Measurements from ENCODE around the gene FOXA3.

The FOXA3 gene

DNA sequence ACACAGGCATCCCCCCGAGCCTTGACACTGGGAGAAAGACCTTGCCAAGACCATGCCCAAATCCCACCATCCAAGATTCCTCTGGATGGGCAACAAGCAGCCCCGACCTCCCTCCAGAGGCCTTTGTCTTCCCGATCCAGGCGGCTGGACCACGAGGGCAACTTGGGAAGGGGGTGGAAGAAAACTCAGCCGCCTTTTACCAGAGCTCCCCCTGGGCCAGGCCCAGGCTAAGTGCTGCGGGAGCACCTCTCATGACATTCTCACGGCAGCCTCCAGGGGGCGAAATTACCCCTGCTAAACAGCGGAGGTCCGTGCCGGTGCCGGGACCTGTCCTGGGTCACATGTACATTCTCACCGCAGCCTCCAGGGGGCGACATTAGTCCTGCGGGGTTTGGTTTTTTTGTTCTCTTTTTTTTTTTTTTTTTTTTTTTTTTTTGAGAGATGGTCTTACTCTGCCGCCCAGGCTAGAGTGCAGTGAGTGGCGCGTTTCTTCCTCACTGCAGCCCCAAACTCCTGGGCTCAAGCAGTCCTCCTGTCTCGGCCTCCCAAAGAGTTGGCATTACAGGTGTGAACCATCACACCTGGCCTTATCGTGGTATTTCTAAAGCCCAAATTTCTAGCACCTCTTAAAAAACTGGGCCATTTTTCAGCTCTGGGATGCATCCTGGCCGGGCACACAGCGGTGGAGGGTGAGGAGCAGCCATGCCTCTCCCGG lies 47.0 kb upstream of the FOXA3 start:
- TF ChIP-seq, protein P1, sequence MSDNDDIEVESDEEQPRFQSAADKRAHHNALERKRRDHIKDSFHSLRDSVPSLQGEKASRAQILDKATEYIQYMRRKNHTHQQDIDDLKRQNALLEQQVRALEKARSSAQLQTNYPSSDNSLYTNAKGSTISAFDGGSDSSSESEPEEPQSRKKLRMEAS (IDR thresholded peaks at IDR 0.05; ENCODE audit: low read depth, low read length): peak; percentile 99
- TF ChIP-seq POLR2A (IDR thresholded peaks at IDR 0.05; ENCODE audit: extremely low read depth, insufficient read length): peak; percentile 34
- TF ChIP-seq MYC (IDR thresholded peaks at IDR 0.05; ENCODE audit: low read depth, low read length): peak; percentile 97
- TF ChIP-seq, protein P2, sequence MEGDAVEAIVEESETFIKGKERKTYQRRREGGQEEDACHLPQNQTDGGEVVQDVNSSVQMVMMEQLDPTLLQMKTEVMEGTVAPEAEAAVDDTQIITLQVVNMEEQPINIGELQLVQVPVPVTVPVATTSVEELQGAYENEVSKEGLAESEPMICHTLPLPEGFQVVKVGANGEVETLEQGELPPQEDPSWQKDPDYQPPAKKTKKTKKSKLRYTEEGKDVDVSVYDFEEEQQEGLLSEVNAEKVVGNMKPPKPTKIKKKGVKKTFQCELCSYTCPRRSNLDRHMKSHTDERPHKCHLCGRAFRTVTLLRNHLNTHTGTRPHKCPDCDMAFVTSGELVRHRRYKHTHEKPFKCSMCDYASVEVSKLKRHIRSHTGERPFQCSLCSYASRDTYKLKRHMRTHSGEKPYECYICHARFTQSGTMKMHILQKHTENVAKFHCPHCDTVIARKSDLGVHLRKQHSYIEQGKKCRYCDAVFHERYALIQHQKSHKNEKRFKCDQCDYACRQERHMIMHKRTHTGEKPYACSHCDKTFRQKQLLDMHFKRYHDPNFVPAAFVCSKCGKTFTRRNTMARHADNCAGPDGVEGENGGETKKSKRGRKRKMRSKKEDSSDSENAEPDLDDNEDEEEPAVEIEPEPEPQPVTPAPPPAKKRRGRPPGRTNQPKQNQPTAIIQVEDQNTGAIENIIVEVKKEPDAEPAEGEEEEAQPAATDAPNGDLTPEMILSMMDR (IDR thresholded peaks at IDR 0.05; ENCODE audit: low read depth, low read length): peak; percentile 100
- peak; percentile 98 for DNase-seq (ENCODE audit: low read depth)
- no peak overlapping the region for H3K4me3 ChIP-seq (ENCODE audit: low read depth, low read length)

DNA sequence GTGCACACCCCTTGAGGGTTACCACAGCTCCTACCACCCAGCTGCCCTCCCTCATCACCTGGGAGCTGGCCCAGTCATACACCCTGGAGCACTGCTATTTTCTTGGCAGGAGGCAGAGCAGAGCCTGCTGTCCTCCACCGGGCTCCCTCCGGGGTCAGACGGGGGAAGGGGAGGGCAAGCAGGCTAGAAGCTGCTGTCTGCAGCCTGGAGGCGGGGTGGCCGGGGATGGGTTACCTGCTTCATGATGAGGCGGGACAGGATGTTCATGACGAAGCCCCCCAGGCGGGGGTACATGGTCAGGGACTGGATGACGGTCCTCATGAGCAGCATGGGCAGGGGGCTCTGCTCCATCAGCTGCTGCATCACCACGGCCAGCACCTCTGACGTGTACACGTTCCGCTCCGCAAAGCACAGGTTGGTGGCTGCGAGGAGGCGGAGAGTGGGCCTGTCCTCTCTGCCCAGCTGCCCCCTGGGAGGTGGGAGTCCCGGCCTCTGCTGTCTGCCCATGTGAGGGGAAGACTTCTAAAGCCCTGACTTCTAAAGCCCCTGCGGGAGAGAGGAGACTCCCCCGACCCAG lies 46.3 kb upstream of the FOXA3 start:
- TF ChIP-seq MYC (IDR thresholded peaks at IDR 0.05; ENCODE audit: low read depth, low read length): no peak
- DNase-seq (ENCODE audit: low read depth): peak; percentile 41
- no peak overlapping the region for H3K4me3 ChIP-seq (ENCODE audit: low read depth, low read length)

DNA sequence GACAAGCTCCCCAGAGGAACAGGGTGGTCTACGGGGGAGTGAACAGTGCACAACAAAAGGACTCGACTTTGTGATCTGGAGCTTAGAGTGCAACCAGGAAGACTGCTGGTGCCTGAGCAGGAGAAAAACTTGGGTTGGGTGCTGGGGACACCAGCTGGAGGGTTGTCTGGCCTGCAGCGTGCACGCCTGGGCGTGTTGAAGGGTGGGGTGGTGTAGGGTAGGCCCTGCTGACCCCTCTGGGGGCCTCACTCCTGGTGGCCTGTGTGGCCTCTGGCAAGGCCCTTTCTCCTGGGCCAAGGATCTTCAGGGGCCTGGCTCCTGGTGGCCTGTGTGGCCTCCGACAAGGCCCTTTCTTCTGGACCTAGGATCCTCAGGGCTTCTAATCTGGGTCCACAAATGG lies 44.4 kb upstream of the FOXA3 start:
- H3K4me3 ChIP-seq (ENCODE audit: low read depth, low read length): no peak overlapping the region
- DNase-seq (ENCODE audit: low read depth): no peak
- TF ChIP-seq POLR2A (IDR thresholded peaks at IDR 0.05; ENCODE audit: extremely low read depth, insufficient read length) (no peak), MYC (IDR thresholded peaks at IDR 0.05; ENCODE audit: low read depth, low read length) (no peak)
- TF ChIP-seq, protein P1 (IDR thresholded peaks at IDR 0.05; ENCODE audit: low read depth, low read length): no peak
- TF ChIP-seq, protein P2 (IDR thresholded peaks at IDR 0.05; ENCODE audit: low read depth, low read length): no peak

DNA sequence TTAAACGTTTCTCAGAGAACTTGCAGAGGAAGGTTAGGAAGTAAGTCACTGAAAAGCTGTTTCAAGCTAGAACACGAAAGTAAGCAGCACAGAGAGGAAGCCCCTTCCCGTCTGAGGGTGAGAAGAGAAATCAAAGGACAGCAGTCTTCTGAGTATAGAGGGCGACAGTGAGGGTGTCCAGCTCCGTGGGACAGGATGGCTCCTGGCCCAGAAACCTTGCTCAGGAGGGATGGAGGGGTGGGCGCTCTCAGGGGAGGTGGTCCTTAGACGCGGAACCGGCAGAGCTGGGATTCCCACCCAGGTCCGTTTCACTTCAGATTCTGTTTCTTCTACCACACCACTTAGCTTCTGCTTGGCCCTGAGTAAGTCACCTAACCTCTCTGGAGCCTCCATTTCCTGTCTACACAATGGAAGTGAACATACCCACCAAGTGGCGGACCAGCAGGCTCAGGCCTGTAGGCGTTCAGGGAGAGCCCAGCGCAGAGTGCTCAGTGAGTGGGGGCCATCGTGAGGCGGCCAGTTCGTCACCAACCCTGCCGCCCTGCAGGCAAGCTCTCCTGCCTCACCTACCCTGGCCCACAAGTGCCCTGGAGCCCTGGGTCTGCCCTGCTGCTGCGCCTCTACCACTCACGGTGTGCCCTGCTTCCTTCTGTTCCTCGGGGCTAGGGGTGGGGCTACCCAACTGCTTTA lies 43.6 kb upstream of the FOXA3 start:
- DNase-seq (ENCODE audit: low read depth): peak; percentile 26
- H3K4me3 ChIP-seq (ENCODE audit: low read depth, low read length): no peak overlapping the region
- TF ChIP-seq MYC (IDR thresholded peaks at IDR 0.05; ENCODE audit: low read depth, low read length) (no peak), POLR2A (IDR thresholded peaks at IDR 0.05; ENCODE audit: extremely low read depth, insufficient read length) (no peak)
- TF ChIP-seq, protein P2 (IDR thresholded peaks at IDR 0.05; ENCODE audit: low read depth, low read length): no peak
- TF ChIP-seq, protein P1 (IDR thresholded peaks at IDR 0.05; ENCODE audit: low read depth, low read length): no peak

DNA sequence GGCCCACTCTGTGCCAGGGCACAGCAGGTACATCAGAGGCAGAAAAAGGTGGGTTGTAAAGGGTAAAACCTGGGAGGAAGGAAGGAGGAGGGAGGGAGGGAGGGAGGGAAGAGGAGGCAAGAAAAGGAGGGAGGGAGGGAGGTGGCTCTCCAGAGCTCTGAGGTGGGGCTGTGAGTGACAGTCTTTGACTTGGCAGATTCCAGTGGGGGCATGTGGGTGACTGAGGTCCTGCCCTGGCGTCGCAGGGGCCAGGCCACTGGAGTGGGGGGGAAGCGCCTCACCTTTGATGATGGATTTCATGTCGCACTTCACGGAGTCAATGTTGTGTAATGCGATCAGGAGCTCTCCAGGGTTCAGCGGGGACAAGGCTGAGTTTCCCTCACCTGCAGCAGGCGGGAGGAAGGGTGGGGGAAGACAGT lies 43.0 kb upstream of the FOXA3 start:
- DNase-seq (ENCODE audit: low read depth): peak; percentile 12
- TF ChIP-seq MYC (IDR thresholded peaks at IDR 0.05; ENCODE audit: low read depth, low read length): no peak
- TF ChIP-seq, protein P1 (IDR thresholded peaks at IDR 0.05; ENCODE audit: low read depth, low read length): no peak
- TF ChIP-seq, protein P2 (IDR thresholded peaks at IDR 0.05; ENCODE audit: low read depth, low read length): no peak
- no peak for TF ChIP-seq POLR2A (IDR thresholded peaks at IDR 0.05; ENCODE audit: extremely low read depth, insufficient read length)
- no peak overlapping the region for H3K4me3 ChIP-seq (ENCODE audit: low read depth, low read length)

DNA sequence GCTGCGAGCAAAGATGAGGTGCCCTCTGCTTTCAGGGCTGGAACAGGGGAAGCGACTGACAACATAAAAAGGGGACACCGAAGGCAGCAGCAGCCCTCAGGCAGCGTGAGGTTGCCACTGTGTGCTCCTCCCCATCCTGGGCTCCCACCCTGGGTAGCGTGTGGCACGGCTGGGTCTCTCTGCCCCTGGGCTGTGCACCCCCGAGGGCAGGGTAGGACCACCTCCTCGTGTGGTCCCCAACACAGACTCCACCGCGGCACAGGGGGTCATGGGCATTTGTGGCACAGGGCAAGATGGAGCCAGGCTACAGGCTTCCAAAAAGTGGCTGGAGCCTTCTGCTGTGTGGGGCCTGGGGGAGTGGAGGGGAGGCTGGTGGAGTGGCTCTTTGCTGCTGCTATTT lies 42.6 kb upstream of the FOXA3 start:
- no peak overlapping the region for H3K4me3 ChIP-seq (ENCODE audit: low read depth, low read length)
- no peak for TF ChIP-seq POLR2A (IDR thresholded peaks at IDR 0.05; ENCODE audit: extremely low read depth, insufficient read length)
- TF ChIP-seq, protein P1 (IDR thresholded peaks at IDR 0.05; ENCODE audit: low read depth, low read length): no peak
- TF ChIP-seq MYC (IDR thresholded peaks at IDR 0.05; ENCODE audit: low read depth, low read length): no peak
- TF ChIP-seq, protein P2 (IDR thresholded peaks at IDR 0.05; ENCODE audit: low read depth, low read length): no peak

More for the DNA sequence above, 42.6 kb upstream of the FOXA3 start:
- DNase-seq (ENCODE audit: low read depth): no peak
